Daoy (cell line): ENCODE measurements around the gene FNDC5. TPM values are rescaled to one million over a fixed set of nuclear protein-coding genes. Genes with fewer than 3 reads are reported as not detected.

Source experiments
- DNase-seq: peaks from one replicate; pipeline ENCODE4 v3.0.0-alpha.2; 2015; ENCODE audit warnings: low read depth
- total RNA-seq: library from RNA; depleted of rRNA; stranded (reverse); fragments of >200 nt; shearing (Covaris generic); gene quantifications from 2 replicates; pipeline ENCODE4 v1.2.3, GENCODE V29; 2014

FNDC5 gene
- total RNA-seq, 1 experiment from 2014 or later: 2.7 TPM

DNA sequence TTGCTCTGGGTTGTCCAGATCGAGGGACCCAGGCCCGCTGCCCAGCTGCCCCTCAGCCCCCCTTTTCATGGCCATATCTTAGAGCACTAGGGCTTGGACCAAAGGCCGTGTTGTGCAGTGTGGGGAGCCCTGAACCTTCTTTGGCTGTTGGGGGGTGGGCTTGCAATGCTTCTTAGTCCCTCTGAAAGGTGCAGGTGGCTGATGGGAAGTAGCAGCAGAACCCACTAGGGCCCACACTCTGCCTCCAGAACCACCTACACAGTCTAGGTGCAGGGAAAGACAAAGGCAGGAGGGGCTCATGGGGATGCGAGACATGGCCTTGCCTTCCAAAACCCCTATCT lies 13.3 kb upstream of the FNDC5 start:
- no peak for DNase-seq

DNA sequence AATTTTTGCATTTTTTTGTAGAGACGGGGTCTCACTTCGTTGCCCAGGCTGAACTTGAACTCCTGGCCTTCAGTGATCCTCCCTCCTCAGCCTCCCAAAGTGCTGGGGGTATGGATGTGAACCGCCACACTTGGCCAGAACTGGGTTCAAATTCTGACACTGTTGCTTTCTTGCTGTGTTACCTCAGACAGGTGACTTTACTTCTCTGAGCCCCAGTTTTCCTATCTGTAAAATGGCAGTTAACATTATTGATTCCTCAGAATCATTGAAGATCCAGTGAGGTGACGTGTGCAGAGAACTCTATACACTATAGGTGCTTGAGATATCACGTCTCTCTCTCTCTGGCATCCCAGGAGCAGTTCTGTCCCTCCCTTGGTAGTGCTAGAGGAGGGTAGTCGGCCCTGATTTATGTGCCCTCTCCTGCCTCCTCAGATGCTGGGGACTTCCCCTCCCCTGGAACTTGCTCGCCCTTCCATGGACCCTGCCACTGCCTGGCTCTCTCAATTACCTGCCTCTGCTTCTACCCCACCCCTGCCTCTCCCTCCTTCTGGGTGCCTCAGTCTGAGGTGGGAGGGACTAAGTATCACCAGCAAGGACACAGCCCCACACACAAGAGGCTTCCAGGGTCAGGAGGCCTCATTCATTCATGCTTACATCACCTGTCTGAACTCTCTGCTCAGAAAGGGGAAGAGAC lies 12.8 kb upstream of the FNDC5 start:
- no peak for DNase-seq

DNA sequence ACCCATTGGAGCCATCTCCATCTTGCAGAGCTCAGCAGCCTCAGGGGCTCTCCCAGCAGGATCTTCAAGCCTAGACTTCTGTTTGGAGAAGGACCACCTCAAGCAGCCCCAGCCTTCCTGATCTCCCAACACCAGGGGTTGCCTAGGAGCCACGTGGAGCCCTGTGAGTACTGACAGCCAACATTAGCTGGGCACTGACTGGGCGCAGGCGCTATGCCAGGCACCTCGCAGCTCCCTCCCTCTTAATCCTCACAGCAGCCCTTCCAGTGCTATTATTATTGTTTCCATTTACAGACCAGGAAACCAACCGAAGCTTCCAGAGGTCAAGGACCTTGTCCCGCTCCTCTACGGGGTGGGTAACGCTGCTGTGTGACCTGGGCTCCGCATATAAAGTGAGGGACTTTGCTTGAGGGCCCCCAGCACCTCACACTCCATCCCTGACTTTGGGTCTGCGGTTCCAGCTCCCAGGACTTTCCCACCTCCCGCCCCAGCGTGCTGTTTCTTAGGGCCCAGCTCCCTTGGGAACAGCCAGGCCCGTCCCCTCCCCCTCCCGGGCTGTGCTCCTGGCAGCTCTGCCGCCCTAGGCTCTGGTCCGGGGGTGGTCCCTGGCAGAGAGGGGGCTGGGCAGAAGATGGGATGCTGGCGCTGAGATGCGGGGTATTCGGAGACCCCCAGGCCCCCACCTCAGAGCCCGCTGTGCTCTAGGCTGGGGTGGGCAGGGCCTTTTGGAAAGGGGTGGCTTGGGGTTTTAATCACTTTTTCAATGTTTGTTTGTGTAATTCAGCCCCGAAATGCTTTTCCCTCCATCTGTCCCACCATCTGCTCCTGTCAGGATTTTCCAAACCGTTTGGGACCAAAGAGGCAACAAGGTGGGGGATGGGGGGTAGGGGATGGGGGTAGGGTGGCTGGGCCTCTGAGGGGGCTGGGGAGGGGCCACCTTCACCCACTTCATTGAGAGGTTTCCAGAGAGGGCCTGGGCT lies 11.4 kb upstream of the FNDC5 start:
- DNase-seq: no peak

DNA sequence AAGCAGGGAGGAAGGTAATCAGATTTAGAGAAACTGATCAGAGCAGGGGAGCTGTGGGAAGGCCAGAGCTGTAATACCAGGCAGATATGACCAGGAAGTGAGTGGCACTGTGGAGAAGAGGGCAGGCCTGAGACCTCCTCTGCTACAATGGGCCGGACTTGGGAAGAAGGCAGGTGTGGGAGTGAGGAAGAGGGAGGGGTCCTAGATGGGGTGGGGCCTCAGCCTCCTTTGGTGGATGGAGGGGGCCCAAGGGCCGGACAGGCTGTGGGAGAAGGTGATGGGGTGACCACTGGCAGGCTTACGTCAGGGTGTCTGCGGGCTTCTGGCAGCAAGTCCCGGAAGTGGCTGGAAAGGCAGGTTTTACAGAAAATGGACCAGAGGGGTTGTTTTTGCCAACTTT lies 10.6 kb upstream of the FNDC5 start:
- DNase-seq: no peak

DNA sequence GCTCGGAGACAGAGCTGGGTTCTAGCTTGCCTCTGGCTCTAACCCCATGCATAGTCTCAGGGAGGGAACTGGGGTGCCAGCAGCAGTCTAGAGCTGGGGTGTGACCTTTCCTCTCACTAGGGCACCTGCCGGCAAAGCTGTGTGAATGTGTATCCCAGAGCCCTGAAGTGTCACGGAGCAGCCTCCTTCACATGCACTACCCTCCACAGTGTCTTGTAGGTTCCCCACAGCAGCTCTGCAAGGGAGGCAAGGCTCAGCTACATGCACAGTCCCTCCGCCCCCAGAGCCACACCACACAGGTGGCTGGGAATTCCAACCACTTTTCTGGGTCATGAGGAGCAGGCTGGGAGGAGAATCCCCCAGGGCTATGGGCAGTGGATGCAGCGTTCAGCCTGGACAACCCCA lies 7.9 kb upstream of the FNDC5 start:
- no peak for DNase-seq

DNA sequence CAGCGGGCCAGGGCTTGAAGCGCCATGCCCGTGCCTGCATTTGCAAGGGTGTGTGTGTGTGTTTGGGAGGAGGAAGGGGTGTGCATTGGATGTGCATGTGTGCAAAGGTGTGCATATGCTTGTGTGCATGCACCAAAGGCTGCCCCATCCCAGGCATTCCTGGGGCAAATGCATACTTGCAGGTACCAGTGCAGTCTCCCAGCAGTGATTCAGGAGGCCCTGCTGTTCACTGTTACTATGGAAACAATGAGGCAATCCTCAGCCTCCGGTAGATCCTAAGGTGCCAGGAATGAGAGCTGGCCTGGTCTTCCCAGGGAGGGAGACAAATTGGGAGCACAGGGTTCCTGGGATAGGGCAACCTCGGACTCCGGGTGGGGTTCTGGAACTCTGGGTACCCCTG lies 7.5 kb upstream of the FNDC5 start:
- DNase-seq: peak; percentile 42

DNA sequence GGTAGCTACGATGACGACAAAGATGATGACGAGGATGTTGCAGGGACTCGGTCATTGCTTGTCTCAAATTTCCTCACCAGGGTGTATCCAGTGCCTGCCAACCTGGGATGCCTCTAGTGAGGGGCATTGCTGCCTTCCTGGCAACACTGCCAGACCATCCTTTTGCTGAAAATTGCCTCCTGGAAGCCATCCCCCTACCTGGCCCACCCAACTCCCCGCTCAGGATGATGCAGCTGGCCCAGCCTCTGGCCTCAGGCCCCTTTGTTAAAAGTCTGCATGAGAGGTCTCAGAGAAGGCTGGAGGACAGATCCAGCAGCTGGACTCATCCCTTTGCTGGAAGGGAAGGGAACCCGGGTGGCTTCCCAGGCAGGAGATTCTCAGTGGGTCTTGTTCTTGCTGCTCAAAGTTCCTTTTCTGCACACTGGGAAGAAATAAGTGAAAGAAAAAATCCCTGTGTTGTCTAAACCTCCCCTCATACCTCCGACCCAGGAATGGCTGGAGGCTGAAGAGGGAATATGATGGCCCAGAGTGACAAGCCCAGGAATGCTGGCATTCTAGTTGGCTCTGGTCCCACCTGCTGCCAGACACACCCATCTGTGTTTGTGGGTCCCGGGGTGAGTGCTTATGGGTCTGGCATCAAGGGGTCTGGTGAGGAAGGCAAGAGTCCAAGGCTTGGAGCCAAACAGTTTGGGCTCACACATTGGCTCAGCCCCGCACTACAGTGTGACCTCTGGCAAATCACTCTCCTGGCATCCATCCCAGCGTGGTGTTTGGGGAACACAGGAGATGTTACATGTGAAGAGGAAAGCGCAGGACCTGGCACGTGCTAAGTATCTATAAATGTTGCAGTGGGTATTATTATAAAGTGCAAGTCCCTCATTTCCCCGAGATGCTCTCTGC lies 6.7 kb upstream of the FNDC5 start:
- DNase-seq: no peak

DNA sequence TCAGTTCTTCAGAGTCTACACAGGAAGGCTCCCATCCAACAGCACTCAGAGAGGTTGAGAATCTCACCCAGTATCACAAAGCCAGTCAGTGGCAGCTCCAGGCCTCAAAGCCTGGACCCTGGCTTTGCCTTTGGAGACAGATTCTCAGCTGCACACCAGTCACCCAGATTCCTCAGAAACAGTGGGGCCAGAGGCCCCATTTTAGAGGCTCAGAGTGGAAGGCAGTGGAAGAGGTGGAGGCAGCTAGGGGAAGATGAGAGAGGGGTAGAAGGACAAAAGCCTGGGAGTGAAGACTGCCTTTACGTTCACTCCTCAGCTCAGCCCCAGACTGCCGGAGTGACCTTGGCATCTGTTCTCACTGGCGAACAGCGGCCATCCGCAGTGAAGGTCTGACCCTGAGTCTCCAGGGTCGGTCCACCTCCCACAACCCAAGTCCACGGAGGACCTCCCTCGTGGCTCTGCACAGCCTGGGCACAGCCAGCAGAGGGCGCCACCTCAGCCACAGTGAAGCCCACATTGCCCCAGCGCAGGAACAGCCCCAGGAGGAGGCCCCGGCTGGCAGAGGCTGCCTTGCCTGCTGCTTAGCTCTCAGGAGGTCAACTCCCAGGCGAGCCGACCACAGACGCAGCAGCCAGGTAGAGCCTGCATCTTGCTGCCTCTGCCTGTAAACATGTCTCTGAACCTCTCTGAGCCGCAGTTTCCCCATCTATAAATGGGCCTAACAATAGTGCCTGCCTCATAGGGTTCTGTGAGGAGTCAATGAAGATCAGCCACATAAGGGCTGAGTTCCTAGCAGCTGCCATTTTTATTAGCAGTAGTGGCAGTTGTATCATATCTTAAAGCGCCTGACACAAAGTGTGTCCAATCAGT lies 5.9 kb upstream of the FNDC5 start:
- peak; percentile 75 for DNase-seq

DNA sequence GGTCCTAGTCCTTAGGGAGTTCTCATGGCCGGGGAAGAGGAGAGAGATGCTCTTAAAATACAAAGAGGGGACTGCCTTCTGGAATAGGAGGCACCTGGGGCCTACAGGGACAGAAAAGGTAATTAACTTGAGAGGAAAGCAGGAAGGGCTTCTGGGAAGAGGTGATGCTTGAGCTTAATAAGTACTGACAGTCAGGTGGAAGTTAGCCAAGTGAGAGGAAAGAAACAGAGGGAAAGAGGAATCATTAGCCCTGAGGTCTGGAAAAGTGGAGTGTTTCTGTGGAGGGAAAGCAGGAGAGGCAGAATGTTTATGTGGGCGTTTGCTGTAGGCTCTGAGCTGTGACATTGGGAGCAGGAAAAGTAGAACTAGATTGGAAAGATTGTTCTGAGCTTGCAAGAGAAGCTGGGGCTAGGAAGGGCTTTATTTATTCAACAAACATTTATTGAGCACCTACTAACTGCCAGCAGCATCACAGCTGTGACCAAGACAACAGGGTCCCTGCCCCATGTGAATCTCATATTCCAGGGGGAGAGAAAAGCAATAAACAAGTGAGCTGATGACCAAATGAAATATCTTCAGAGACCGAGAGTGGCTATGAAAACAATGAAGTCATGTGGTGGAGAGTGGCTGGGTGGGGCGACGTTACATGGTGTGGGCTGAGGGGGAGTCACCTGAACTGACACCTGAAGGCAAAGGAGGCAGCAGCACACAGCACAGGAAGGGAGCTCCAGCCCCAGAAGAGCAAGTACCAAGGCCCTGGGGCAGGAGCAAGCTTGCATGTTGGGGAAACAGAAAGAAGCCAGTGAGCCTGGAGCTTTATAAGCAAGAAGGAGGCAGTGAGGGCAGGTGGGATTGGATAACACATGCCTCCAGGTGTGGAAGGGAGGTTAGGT lies 4.4 kb upstream of the FNDC5 start:
- no peak for DNase-seq

DNA sequence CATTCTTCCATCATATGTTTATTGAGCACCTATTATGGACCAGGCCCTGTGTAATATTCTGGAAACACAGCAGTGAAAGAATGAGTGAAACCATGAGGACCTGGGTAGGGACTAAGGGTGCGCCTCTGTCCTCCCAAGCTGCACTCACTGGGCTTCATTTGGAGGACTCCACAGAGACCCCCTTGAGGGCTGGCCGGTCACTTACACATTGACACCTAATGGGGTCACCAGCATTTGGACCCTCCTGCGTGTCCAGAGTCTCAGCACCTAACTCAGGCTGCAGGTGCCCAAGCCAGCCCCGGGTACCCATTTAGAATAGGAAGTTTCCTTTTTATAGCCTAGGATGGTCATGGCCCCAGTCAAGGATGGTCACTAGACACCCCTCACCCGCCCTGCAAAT lies 2.8 kb upstream of the FNDC5 start:
- DNase-seq: no peak

DNA sequence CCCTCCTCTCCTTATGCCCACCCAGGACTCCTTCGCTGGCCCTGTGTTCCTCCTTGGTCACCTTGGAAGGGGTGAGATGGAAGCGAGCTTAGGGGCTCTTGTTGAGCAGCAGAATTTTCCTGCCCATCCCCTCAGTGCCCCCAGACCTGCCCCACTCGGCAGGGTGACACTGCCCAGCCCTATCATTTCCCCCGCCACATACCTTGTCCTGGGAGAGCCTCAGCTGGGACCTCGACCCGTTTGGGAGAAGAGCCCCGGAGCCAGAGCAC lies 1.4 kb upstream of the FNDC5 start:
- DNase-seq: no peak

DNA sequence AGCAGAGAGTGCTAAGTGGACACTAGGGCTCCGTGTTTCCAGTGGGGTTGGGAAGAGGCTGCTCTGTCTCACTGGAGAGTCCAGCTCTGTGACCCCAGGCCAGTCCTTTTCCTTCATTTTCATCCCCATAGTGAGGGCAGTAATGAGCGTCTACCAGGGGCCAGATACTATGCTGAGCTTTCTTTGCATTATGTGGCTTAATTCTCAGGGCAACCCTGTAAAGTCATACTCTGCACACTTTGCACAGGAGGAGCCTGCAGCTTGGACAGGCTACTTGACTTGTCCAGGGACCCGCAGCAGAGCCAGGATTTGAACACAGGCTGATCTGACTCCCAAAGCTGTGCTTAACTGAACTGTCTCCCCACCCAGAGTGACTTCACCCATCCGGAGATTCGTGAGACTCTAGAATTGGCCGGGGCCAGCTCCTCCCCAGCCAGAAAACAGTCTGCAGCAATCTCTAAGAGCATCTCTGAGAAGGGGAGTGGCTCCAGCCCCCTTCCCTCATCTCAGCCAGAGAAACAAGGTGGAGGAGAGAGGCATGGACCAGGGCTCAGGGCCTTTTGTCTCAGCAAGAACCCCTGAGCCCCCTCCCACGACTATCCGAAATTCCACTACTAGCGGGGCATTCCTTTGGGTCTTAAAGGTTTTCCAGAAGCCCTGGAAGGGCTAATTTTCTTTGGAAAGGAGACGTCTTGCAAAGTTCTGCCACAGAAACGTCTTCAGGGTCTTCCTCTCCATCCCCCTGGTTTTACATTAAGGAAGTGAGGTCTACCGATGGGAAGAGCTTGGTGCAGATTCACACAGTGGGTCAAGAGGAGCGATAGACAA lies 866 bp upstream of the FNDC5 start:
- DNase-seq: peak; percentile 51

DNA sequence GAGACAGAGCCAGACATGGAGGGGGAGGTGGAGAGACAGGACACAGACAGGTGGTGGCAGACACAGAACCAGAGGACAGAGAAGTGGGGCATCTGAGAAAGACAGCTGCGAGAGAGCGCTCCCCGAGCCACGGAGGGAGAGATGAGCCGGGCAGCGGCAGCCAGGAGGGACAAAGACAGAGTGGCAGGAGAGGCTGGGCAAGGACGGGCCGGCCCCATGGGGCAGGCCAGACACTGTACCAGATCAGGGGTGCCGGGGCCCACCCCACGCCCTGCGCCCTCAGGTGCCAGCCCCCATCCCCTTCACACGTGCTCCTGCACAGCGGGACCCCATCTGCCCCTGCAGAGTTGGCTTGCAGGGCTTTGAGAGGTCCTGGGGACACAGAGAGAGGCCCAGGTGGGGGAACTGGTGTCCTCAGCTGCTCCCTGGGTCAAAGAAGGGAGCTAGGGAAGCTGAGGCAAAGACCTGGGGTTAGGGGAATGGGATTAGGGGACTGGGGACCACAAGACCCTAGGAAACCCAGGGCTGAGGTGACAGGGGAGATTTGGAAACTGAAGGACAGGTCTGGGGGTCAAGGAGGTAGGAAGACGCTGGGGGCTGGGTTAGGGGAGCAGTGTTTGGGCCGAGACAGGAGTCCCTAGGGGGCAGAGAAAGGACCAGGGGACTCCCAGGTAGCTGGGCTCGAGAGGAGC lies 643 bp downstream of the FNDC5 start:
- DNase-seq: no peak

DNA sequence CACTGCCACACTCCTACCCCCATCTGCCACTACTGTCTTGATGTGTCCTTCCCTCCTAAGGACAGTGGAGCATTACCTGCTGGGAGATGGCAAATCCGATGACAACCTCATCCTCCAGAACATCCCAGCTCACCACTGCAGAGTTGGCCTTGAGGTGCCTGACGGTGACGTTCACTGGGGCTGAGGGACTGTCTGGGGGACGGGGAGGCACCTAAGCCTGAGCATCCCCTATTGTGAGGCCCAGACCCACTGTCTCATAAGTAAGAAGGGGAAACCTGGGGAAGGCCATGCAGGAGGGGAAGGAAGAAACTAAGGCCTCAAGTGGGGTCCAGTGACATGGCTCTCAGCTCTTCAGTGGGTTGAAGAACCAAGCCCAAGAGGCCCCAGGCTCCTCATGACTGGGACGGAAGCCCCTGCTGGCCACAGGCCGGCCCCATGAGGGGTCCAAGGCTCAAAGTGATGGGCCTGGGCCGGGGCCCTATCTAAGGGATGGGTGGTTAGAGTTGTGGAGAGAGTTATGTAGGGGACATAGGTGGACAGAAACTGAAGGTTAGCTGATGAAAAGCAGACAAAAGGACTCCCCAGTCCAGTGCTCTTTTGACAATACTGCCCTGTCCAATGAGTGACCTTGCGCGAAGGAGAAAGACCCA lies 1.8 kb downstream of the FNDC5 start:
- no peak for DNase-seq

DNA sequence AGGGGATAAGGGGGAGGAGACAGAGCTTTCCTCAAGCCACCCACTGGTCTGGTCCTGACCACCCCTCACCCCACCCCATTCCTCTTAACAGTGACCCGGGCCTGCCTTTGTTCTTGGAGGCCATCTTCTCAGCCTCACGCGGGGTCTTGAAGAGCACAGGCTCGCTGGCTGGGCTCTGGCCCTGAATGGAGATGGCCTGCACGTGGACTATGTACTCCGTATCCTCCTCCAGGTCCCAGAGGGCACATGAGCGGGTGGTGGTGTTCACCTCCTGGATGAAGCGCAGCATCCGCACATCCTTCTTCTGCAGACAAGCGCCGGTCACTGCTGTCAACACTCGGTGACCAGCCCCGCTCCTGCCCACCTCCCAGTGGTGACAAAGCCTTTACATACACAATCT lies 2.6 kb downstream of the FNDC5 start:
- no peak for DNase-seq

DNA sequence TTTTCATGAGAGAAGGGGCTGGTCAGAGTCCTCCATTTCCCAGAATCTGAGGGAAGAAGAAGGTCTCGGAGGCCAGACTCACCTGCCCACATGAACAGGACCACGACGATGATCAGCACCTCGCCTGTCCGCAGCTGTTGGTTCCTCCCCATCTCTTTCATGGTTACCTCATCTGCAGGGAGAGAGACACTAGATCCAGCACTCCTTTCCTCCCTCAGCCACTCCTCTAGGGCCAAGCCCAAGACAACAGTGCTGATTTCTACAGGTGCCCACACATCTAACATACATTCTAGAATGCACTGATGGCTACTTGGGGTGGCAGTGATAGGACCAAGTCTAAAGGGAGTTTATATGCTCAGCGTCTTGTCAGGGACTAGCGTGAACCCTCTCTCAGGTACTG lies 3.0 kb downstream of the FNDC5 start:
- no peak for DNase-seq

DNA sequence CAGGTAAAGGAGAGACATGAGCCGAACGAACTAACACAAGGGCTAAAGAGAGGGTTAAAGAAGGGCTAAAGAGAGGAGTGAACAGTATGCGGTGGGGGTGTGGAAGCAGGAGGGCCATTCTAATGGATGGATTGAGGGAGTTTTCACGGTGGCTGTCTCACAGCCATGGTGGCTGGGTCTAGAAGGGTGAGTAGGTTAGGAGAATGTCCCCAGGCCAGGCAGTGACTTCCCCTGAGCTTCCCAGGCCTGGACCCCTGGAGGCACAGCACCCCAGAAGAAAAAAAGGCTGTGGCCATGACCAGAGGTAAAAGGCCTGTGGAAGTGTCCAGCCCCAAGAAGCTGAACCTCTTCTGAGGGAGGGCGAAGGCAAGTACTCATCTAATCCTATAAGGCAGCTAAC lies 3.6 kb downstream of the FNDC5 start:
- DNase-seq: no peak

DNA sequence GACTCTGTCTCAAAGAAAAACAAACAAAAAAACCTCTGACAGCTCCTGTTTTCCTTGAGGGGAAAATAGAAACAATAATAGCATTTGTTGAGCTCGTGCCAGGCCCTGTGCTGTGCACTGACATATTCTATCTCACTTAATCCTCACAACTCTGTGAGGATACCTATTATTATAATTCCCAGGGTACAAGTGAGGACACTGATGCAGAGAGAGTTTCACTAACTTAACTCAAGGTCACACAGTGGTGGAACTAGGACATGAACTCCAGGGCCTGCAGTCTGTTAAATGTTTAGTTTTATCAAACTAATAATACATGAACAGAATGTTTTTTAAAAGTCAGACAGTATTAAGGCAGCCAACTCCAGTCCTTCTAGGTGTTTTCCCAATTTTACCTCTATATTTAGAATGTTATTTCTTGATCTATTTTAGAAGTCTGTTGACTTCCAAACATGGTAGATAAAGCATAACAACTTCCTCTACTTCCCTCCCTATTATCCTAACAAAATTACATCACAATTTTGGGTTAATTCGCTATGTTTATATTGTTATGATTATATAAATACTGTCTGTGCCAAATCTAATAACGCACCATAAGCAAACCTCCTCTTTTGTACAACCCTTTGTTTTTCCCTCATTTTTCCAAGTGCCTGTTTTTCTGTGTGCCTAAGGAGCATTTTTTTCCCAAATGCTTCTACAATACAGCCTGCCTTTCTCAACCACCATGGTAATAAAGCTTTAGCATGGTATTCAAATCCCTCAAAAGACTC lies 4.9 kb downstream of the FNDC5 start:
- DNase-seq: no peak
